Gastrocnemius medialis (tissue), 4 donors: Measurements from ENCODE around the gene PRR19. TPM values are rescaled to one million over a fixed set of nuclear protein-coding genes. Genes with fewer than 3 reads are reported as not detected.
A peak's percentile ranks its signal among the peaks of the same experiment; 100 is the strongest.
"Not testable (repeated sequence)": the region's sequence is repeated elsewhere in the genome, so short reads cannot be mapped to it uniquely, and the experiment has no call there.

Source experiments
- ATAC-seq, 2 donors: fragments of 150-250 bp; one replicate each; pipeline ENCODE4 v1.9.1; 2016
- DNase-seq, 2 donors: peaks; one replicate each; pipeline ENCODE4 v3.0.0-alpha.2; 2019
- H3K27ac ChIP-seq, 4 donors: fragments of 200-600 bp; sonication (generic); 1 replicate in 1 of 4; 2 replicates in 3 of 4; pipeline ENCODE4 v1.5.1; 2016 to 2018; ENCODE audit warnings: mild to moderate bottlenecking in 2 of 4, moderate library complexity in 1 of 4
- H3K27me3 ChIP-seq, 3 donors: fragments of 200-600 bp; sonication (generic) in 2 of 3; 1 replicate in 1 of 3; 2 replicates in 2 of 3; pipeline versions ENCODE4 v1.5.1 to v1.6.0; 2016 to 2019; ENCODE audit warnings: mild to moderate bottlenecking in 1 of 3, moderate library complexity in 1 of 3
- H3K36me3 ChIP-seq, 2 donors: fragments of 200-600 bp; sonication (generic) in 1 of 2; one replicate each; pipeline ENCODE4 v1.5.1; 2017 to 2018
- H3K4me1 ChIP-seq, 2 donors: fragments of 200-600 bp; sonication (generic) in 1 of 2; one replicate each; pipeline ENCODE4 v1.5.1; 2016 to 2017; ENCODE audit warnings: mild to moderate bottlenecking in 2 of 2
- H3K4me3 ChIP-seq, 4 donors: fragments of 200-600 bp; sonication (generic) in 3 of 4; 1 replicate in 1 of 4; 2 replicates in 3 of 4; pipeline ENCODE4 v1.5.1; 2016 to 2019; ENCODE audit warnings: mild to moderate bottlenecking in 2 of 4
- H3K9me3 ChIP-seq, 3 donors: fragments of 200-600 bp; sonication (generic) in 2 of 3; 1 replicate in 1 of 3; 2 replicates in 2 of 3; pipeline ENCODE4 v1.5.1; 2016 to 2019
- CTCF ChIP-seq, 5 experiments: fragments of 450-650 bp in 3 of 5; fragments of 200-600 bp in 2 of 5; sonication (generic) in 2 of 5; IDR thresholded peaks in 4 of 5; conservative IDR thresholded peaks in 1 of 5; 1 replicate in 4 of 5; 2 replicates in 1 of 5; pipeline ENCODE4 v1.5.1; 2016 to 2019; ENCODE audit warnings: antibody characterized with exemption in 5 of 5, mild to moderate bottlenecking in 3 of 5, moderate library complexity in 3 of 5
- POLR2A ChIP-seq, 2 donors: fragments of 450-650 bp; IDR thresholded peaks; one replicate each; pipeline ENCODE4 v1.6.1; 2017; ENCODE audit warnings: antibody characterized with exemption in 2 of 2, mild to moderate bottlenecking in 2 of 2, moderate library complexity in 2 of 2
- in situ Hi-C, 4 donors: fragments of 200-750 bp; cut with MboI; loops; one replicate each; pipeline versions ENCODE4 v1.15.0 to v1.8.0; 2017; ENCODE audit warnings: low sequenced_read_pairs in 4 of 4
- intact Hi-C: fragments of 100-400 bp; cut with DNase I; formaldehyde crosslinking; loops from one replicate; pipeline ENCODE4 v1.15.1; 2023; ENCODE audit warnings: low total_unique reads
- total RNA-seq, 4 donors: library from RNA; depleted of rRNA; stranded (reverse); fragments of >200 nt; gene quantifications; one replicate each; pipeline versions ENCODE4 v1.1.0 to v1.2.3, GENCODE V29; 2016

Gene PRR19
- total RNA-seq, 4 donors from 2014 or later, result not detected

GRCh38 chr19:42261763-42262162 lies 40.2 kb upstream of the PRR19 start:
- in situ Hi-C loops (no loop called here), intact Hi-C loops (no loop called here)
- ATAC-seq (no peak), DNase-seq (no peak)
- Histone ChIP-seq H3K27me3 (peaks cover 3 to 10% (median 6%) of the 10 kb centered on the region in 3 donors), H3K9me3 (no peaks in the 10 kb centered on the region), H3K27ac (no peak overlapping the region), H3K4me3 (no peak overlapping the region), H3K4me1 (peaks cover 0 to 4% of the 10 kb centered on the region in 2 donors), H3K36me3 (no peaks in the 10 kb centered on the region)
- TF ChIP-seq POLR2A (IDR thresholded peaks at IDR 0.05) (no peak), CTCF (IDR thresholded peaks at IDR 0.05 in 4 of 5, conservative IDR thresholded peaks at IDR 0.05 in 1 of 5) (no peak)

GRCh38 chr19:42266105-42266504 lies 35.8 kb upstream of the PRR19 start:
- H3K27me3 ChIP-seq, H3K36me3 ChIP-seq, H3K4me3 ChIP-seq, intact Hi-C loops, DNase-seq, ATAC-seq, H3K9me3 ChIP-seq, in situ Hi-C loops, H3K27ac ChIP-seq: not testable (repeated sequence)
- peaks cover 20% of the 10 kb centered on the region in 2 donors for H3K4me1 ChIP-seq

GRCh38 chr19:42266928-42267603 lies 34.9 kb upstream of the PRR19 start:
- H3K9me3 ChIP-seq, ATAC-seq, intact Hi-C loops, H3K27me3 ChIP-seq, H3K36me3 ChIP-seq, in situ Hi-C loops, DNase-seq, H3K4me3 ChIP-seq: not testable (repeated sequence)
- peaks cover 27 to 30% of the 10 kb centered on the region in 2 donors for H3K4me1 ChIP-seq
- H3K27ac ChIP-seq, result peak overlapping the region in 2 of 4 donors; percentile 97

- H3K9me3 ChIP-seq, result no peaks in the 10 kb centered on the region
- H3K27me3 ChIP-seq, result no peaks in the 10 kb centered on the region
- ATAC-seq, result no peak
- H3K4me3 ChIP-seq, result peak overlapping the region; percentile 68 to 77 (median 72)
- peaks cover 30% of the 10 kb centered on the region in 2 donors for H3K4me1 ChIP-seq
- no peak for DNase-seq
- H3K27ac ChIP-seq, result peak overlapping the region; percentile 95 to 98 (median 97)
- no peak for TF ChIP-seq CTCF (IDR thresholded peaks at IDR 0.05 in 4 of 5, conservative IDR thresholded peaks at IDR 0.05 in 1 of 5)
- TF ChIP-seq POLR2A (IDR thresholded peaks at IDR 0.05), result no peak
- H3K36me3 ChIP-seq, result peaks cover 0 to 8% of the 10 kb centered on the region in 2 donors
- intact Hi-C loops, result loop anchor here (1.0 kb wide), 3 partner anchors 12 to 58 kb away; partner anchors contain the start of genes ERF and MEGF8
- in situ Hi-C loops, result no loop called here
Measured at GRCh38 chr19:42267644-42268141, 34.2 kb upstream of the PRR19 start.

- in situ Hi-C loops (no loop called here), intact Hi-C loops (loop anchor here (1.0 kb wide), 3 partner anchors 13 to 57 kb away; partner anchors contain the start of genes ERF and MEGF8)
Measured at GRCh38 chr19:42268142-42268703, 33.7 kb upstream of the PRR19 start.

More at GRCh38 chr19:42268142-42268703, 33.7 kb upstream of the PRR19 start:
- peak; percentile 99 to 100 for DNase-seq
- peak overlapping the region; percentile 68 to 77 (median 72) for H3K4me3 ChIP-seq
- ATAC-seq, result peak; percentile 71
- peaks cover 0 to 14% of the 10 kb centered on the region in 2 donors for H3K36me3 ChIP-seq
- peaks cover 30% of the 10 kb centered on the region in 2 donors for H3K4me1 ChIP-seq
- no peaks in the 10 kb centered on the region for H3K9me3 ChIP-seq
- no peaks in the 10 kb centered on the region for H3K27me3 ChIP-seq
- TF ChIP-seq CTCF (IDR thresholded peaks at IDR 0.05 in 4 of 5, conservative IDR thresholded peaks at IDR 0.05 in 1 of 5) (peak in 1 of 5 experiments; percentile 15), POLR2A (IDR thresholded peaks at IDR 0.05) (peak; percentile 73 to 87)
- peak overlapping the region; percentile 95 to 98 (median 97) for H3K27ac ChIP-seq
